HepG2 (cell line): ENCODE results near the gene USH2A. TPM values are rescaled to one million over a fixed set of nuclear protein-coding genes. Genes with fewer than 3 reads are reported as not detected.

ENCODE experiments used
- ATAC-seq: fragments of 200-7000 bp; cut with Tn5 transposase; 3 replicates; pipeline ENCODE4 v1.9.1; 2020; ENCODE audit warnings: mild to moderate bottlenecking, moderate library complexity
- BruUV-seq: library from RNA; stranded (reverse); fragments of 400-500 nt; replicated peaks from 2 replicates; lab custom pipeline; 2021; lab: Mats Ljungman, UMichigan
- CTCF ChIA-PET: fragments of 300-600 bp; formaldehyde crosslinking; extraction: SDS; loops from one replicate; lab custom pipeline; 2021; ENCODE audit warnings: low total read pairs, inconsistent platforms, low intra/inter-chr PET ratio; lab: Yijun Ruan, JAX
- POLR2A ChIA-PET: fragments of 350-600 bp; sonication (Branson Sonifier 250); formaldehyde crosslinking; loops from one replicate; lab custom pipeline; 2020; ENCODE audit warnings: antibody characterized with exemption, inconsistent platforms; lab: Yijun Ruan, JAX
- DNase-seq: peaks from one replicate; pipeline ENCODE4 v3.0.0-alpha.2; 2015; ENCODE audit warnings: low spot score
- FAIRE-seq: peaks from 3 replicates; lab custom pipeline; 2011; peaks lifted over from hg19 to GRCh38; lab: Jason Lieb, UNC
- H2AFZ ChIP-seq: one replicate; pipeline ENCODE4 v1.6.1; 2011; ENCODE audit warnings: low read length, inconsistent platforms
- H3K27ac ChIP-seq: fragments of 300-600 bp; 3 replicates; pipeline ENCODE4 v1.8.0; 2011; ENCODE audit warnings: mixed run types, mild to moderate bottlenecking, mixed read lengths, low read length, inconsistent platforms; ENCODE audit not compliant: insufficient read depth; ENCODE audit errors: extremely low read length
- H3K27me3 ChIP-seq, 2 experiments: fragments of 200-600 bp in 1 of 2; 2 replicates in 1 of 2; 3 replicates in 1 of 2; pipeline versions ENCODE4 v1.6.0 to v1.8.0; 2011; ENCODE audit warnings: low read length in 2 of 2, mild to moderate bottlenecking in 2 of 2, moderate library complexity in 2 of 2, inconsistent platforms in 1 of 2; ENCODE audit not compliant: insufficient read depth in 2 of 2, control insufficient read depth in 1 of 2
- H3K36me3 ChIP-seq, 2 experiments: fragments of 200-600 bp in 1 of 2; replicated peaks in 1 of 2; 2 replicates in 1 of 2; 3 replicates in 1 of 2; pipeline versions ENCODE4 v1.5.1 to v1.8.0; 2011; ENCODE audit warnings: low read length in 2 of 2, inconsistent platforms in 1 of 2; ENCODE audit not compliant: insufficient read depth in 2 of 2, control insufficient read depth in 1 of 2
- H3K4me1 ChIP-seq: 2 replicates; pipeline ENCODE4 v1.5.1; 2012; ENCODE audit warnings: low read length, inconsistent platforms; ENCODE audit not compliant: insufficient read depth
- H3K4me2 ChIP-seq: 2 replicates; pipeline ENCODE4 v1.6.0; 2011; ENCODE audit warnings: low read depth, low read length, inconsistent platforms
- H3K4me3 ChIP-seq, 3 experiments: fragments of 200-600 bp in 1 of 3; sonication (generic), shearing (Covaris generic) in 1 of 3; replicated peaks in 1 of 3; 2 replicates each; pipeline ENCODE4 v1.5.1; 2011 to 2016; ENCODE audit warnings: low read length in 3 of 3, inconsistent platforms in 2 of 3, low read depth in 2 of 3, mild to moderate bottlenecking in 2 of 3, control low read depth in 1 of 3, mixed read lengths in 1 of 3; ENCODE audit not compliant: insufficient read depth in 1 of 3
- H3K79me2 ChIP-seq: one replicate; pipeline ENCODE4 v1.6.1; 2011; ENCODE audit warnings: low read length, inconsistent platforms; ENCODE audit not compliant: insufficient read depth
- H3K9ac ChIP-seq: 2 replicates; pipeline ENCODE4 v1.6.0; 2011; ENCODE audit warnings: mild to moderate bottlenecking, low read depth, low read length, inconsistent platforms; ENCODE audit not compliant: insufficient read depth
- H3K9me3 ChIP-seq: 2 replicates; pipeline ENCODE4 v1.5.1; 2012; ENCODE audit warnings: mild to moderate bottlenecking, low read length
- H4K20me1 ChIP-seq: 2 replicates; pipeline ENCODE4 v1.6.0; 2011; ENCODE audit warnings: inconsistent platforms, mild to moderate bottlenecking, low read length, moderate library complexity; ENCODE audit not compliant: insufficient read depth
- ARNTL ChIP-seq: sonication (generic); formaldehyde crosslinking; IDR thresholded peaks from 2 replicates; pipeline ENCODE4 v1.4.0; 2020; ENCODE audit warnings: mild to moderate bottlenecking, missing genetic modification reagents
- CBFB ChIP-seq: sonication (generic); formaldehyde crosslinking; IDR thresholded peaks from 2 replicates; pipeline ENCODE4 v1.4.0; 2020; ENCODE audit warnings: missing genetic modification reagents
- DDIT3 ChIP-seq: sonication (generic); formaldehyde crosslinking; IDR thresholded peaks from 2 replicates; pipeline ENCODE4 v1.4.0; 2020; ENCODE audit warnings: mild to moderate bottlenecking, missing genetic modification reagents
- HNRNPH1 ChIP-seq: fragments of 200-400 bp; formaldehyde crosslinking; optimal IDR thresholded peaks from 2 replicates; pipeline ENCODE3; 2017; ENCODE audit warnings: mild to moderate bottlenecking, low read depth, low read length
- IRF9 ChIP-seq: sonication (generic); formaldehyde crosslinking; IDR thresholded peaks from 2 replicates; pipeline ENCODE4 v1.8.0; 2022; ENCODE audit warnings: missing genetic modification reagents, mild to moderate bottlenecking, borderline replicate concordance
- MIER2 ChIP-seq: IDR thresholded peaks from 2 replicates; pipeline ENCODE4 v1.6.1; 2016; ENCODE audit warnings: missing biosample characterization, missing genetic modification reagents
- MYPOP ChIP-seq: sonication (generic); formaldehyde crosslinking; IDR thresholded peaks from 2 replicates; pipeline ENCODE4 v1.8.1; 2023; ENCODE audit warnings: mild to moderate bottlenecking, moderate library complexity, missing genetic modification reagents
- NR2C2 ChIP-seq: sonication (generic); formaldehyde crosslinking; IDR thresholded peaks from 2 replicates; pipeline ENCODE4 v1.4.0; 2020; ENCODE audit warnings: missing genetic modification reagents, mild to moderate bottlenecking, moderate library complexity, borderline replicate concordance
- SMAD1 ChIP-seq: sonication (generic); formaldehyde crosslinking; IDR thresholded peaks from 2 replicates; pipeline ENCODE4 v1.4.0; 2020; ENCODE audit warnings: missing genetic modification reagents, low read depth, mild to moderate bottlenecking, borderline replicate concordance
- TRIM24 ChIP-seq: sonication (generic); formaldehyde crosslinking; IDR thresholded peaks from 2 replicates; pipeline ENCODE4 v1.8.0; 2022; ENCODE audit warnings: mild to moderate bottlenecking, missing genetic modification reagents
- ZFP41 ChIP-seq: sonication (generic); formaldehyde crosslinking; IDR thresholded peaks from 2 replicates; pipeline ENCODE4 v1.4.0; 2020; ENCODE audit warnings: mild to moderate bottlenecking, missing genetic modification reagents, borderline replicate concordance
- ZMYM2 ChIP-seq: sonication (generic); formaldehyde crosslinking; IDR thresholded peaks from 2 replicates; pipeline ENCODE4 v1.8.0; 2022; ENCODE audit warnings: mild to moderate bottlenecking, missing genetic modification reagents
- ZNF644 ChIP-seq: IDR thresholded peaks from 2 replicates; pipeline ENCODE4 v1.6.1; 2016; ENCODE audit warnings: low read depth
- ZNF652 ChIP-seq: IDR thresholded peaks from 2 replicates; pipeline ENCODE4 v1.6.1; 2016; ENCODE audit warnings: low read depth, borderline replicate concordance
- WGBS: methylation state at CpG from one replicate; pipeline ENCODE4 v1.1.6; 2017; ENCODE audit warnings: low lambda C conversion rate; 5-methylcytosine and 5-hydroxymethylcytosine counted together
- in situ Hi-C: cut with HindIII; loops from 2 replicates; pipeline ENCODE4 v1.10.0; 2017; ENCODE audit warnings: low pct_unique_long_range_greater_than_20kb; ENCODE audit not compliant: extremely low pct_ligation_motif_present
- intact Hi-C: fragments of 100-400 bp; cut with micrococcal nuclease; formaldehyde crosslinking; loops from one replicate; pipeline ENCODE4 v1.10.0; 2022; ENCODE audit not compliant: unreplicated experiment
- polyA plus RNA-seq, 8 experiments: library from polyadenylated mRNA; depleted of rRNA in 3 of 8; stranded (reverse) in 7 of 8; unstranded in 1 of 8; fragments of >200 nt; fragmentation: Illumina TruSeq in 4 of 8; extraction: Trizol in 4 of 8; gene quantifications; 2 replicates each; pipeline versions ENCODE4 v1.2.1 to v1.2.3, GENCODE V29; 2011 to 2016; ENCODE audit warnings: low read depth in 4 of 8, missing spikeins in 1 of 8, mixed read lengths in 1 of 8; ENCODE audit not compliant: insufficient read depth in 1 of 8
- total RNA-seq, 5 experiments: library from RNA; depleted of rRNA; stranded (reverse); fragments of >200 nt; fragmentation: Illumina TruSeq; extraction: Trizol; gene quantifications; 2 replicates each; pipeline ENCODE4 v1.2.3, GENCODE V29; 2016; ENCODE audit warnings: low read depth in 1 of 5

Gene USH2A
- total and polyA plus RNA-seq, 2 of the 13 experiments (the other 11 are each of a cell fraction or from before 2014, with no cell fraction given), result 0.02 TPM; not detected in 1

GRCh38 chr1:216223486-216223885, 199.8 kb downstream of the USH2A start:
- Histone ChIP-seq H4K20me1 (no peaks in the 10 kb centered on the region), H3K27me3 (no peaks in the 10 kb centered on the region), H3K36me3 (no peaks in the 10 kb centered on the region), H2AFZ (no peak overlapping the region), H3K9ac (no peak overlapping the region), H3K27ac (no peak overlapping the region), H3K79me2 (no peaks in the 10 kb centered on the region), H3K4me2 (no peak overlapping the region), H3K4me1 (peaks cover 8% of the 10 kb centered on the region; the same call in 1 of the 2 replicates), H3K4me3 (no peak overlapping the region), H3K9me3 (0 out of 2 replicates have a peak, but pooled peaks cover 7% of the 10 kb centered on the region)
- CTCF ChIA-PET, result no interaction called here
- TF ChIP-seq ZNF644 (CRISPR knock-in tag), result no peak
- TF ChIP-seq ARNTL, result no peak
- no peak for TF ChIP-seq MIER2
- TF ChIP-seq CBFB (CRISPR knock-in tag), result no peak
- no peak for TF ChIP-seq ZMYM2 (CRISPR knock-in tag)
- no peak for TF ChIP-seq IRF9 (CRISPR knock-in tag)
- no peak for TF ChIP-seq SMAD1 (CRISPR knock-in tag)
- no peak for TF ChIP-seq DDIT3
- TF ChIP-seq HNRNPH1, result no peak
- no peak for TF ChIP-seq MYPOP (CRISPR knock-in tag)
- TF ChIP-seq ZNF652 (CRISPR knock-in tag), result no peak
- TF ChIP-seq TRIM24, result no peak
- TF ChIP-seq NR2C2 (CRISPR knock-in tag), result no peak
- no peak for TF ChIP-seq ZFP41 (CRISPR knock-in tag)
- no peak for ATAC-seq
- WGBS, result 55% methylated on average over 4 of the region's 4 CpGs
- intact Hi-C loops (loop anchor here (10.0 kb wide), 1 partner anchor 189 kb away; no protein-coding TSS in a partner anchor), in situ Hi-C loops (no loop called here)
- DNase-seq, result no peak
- FAIRE-seq, result no peak
- no TSS peak for BruUV-seq
- POLR2A ChIA-PET, result no interaction called here
